H9 (cell line): ENCODE measurements around the gene PES1. TPM values are rescaled to one million over a fixed set of nuclear protein-coding genes. Genes with fewer than 3 reads are reported as not detected.

Experiments
- DNase-seq: peaks from one replicate; pipeline ENCODE4 v3.0.0-alpha.2; 2017
- H2AFZ ChIP-seq: one replicate; pipeline ENCODE4 v1.6.1; 2013; ENCODE audit warnings: mild to moderate bottlenecking, low read length, control low read depth, moderate library complexity
- H2AK5ac ChIP-seq: 2 replicates; pipeline ENCODE4 v1.6.1; 2013; ENCODE audit warnings: low read length, control low read depth, mixed read lengths; ENCODE audit not compliant: insufficient read length
- H2BK120ac ChIP-seq: one replicate; pipeline ENCODE4 v1.6.1; 2013; ENCODE audit warnings: low read depth, mild to moderate bottlenecking, low read length, control low read depth, inconsistent platforms; ENCODE audit not compliant: poor library complexity, severe bottlenecking
- H2BK12ac ChIP-seq: 2 replicates; pipeline ENCODE4 v1.6.1; 2013; ENCODE audit warnings: low read length, control low read depth, mixed read lengths, low read depth; ENCODE audit not compliant: insufficient read length
- H2BK15ac ChIP-seq: 2 replicates; pipeline ENCODE4 v1.6.1; 2013; ENCODE audit warnings: low read depth, low read length, control low read depth
- H2BK20ac ChIP-seq: one replicate; pipeline ENCODE4 v1.6.1; 2013; ENCODE audit warnings: low read depth, mild to moderate bottlenecking, low read length, control low read depth, inconsistent platforms; ENCODE audit not compliant: poor library complexity, severe bottlenecking
- H2BK5ac ChIP-seq: 2 replicates; pipeline ENCODE4 v1.6.1; 2013; ENCODE audit warnings: low read length, control low read depth, mixed read lengths; ENCODE audit not compliant: insufficient read length
- H3K14ac ChIP-seq: 2 replicates; pipeline ENCODE4 v1.6.1; 2013; ENCODE audit warnings: low read length, control low read depth; ENCODE audit not compliant: insufficient read depth
- H3K18ac ChIP-seq: 2 replicates; pipeline ENCODE4 v1.6.1; 2013; ENCODE audit warnings: low read depth, mild to moderate bottlenecking, mixed read lengths, low read length, control low read depth; ENCODE audit not compliant: insufficient read length
- H3K23ac ChIP-seq: 2 replicates; pipeline ENCODE4 v1.6.1; 2013; ENCODE audit warnings: low read length, control low read depth, mixed read lengths, low read depth; ENCODE audit not compliant: insufficient read length
- H3K23me2 ChIP-seq: 2 replicates; pipeline ENCODE4 v1.6.1; 2013; ENCODE audit warnings: low read depth, mild to moderate bottlenecking, mixed read lengths, low read length, control low read depth; ENCODE audit not compliant: insufficient read length, poor library complexity, severe bottlenecking
- H3K27ac ChIP-seq: 2 replicates; pipeline ENCODE4 v1.5.1; 2013; ENCODE audit warnings: low read length, control low read depth, mixed read lengths, low read depth; ENCODE audit not compliant: insufficient read length
- H3K27me3 ChIP-seq: 2 replicates; pipeline ENCODE4 v1.6.1; 2013; ENCODE audit warnings: low read length, control low read depth, inconsistent platforms; ENCODE audit not compliant: insufficient read depth
- H3K4ac ChIP-seq: 2 replicates; pipeline ENCODE4 v1.6.1; 2013; ENCODE audit warnings: low read depth, mild to moderate bottlenecking, control low read depth, inconsistent platforms, low read length, moderate library complexity
- H3K4me1 ChIP-seq: 2 replicates; pipeline ENCODE4 v1.6.1; 2013; ENCODE audit warnings: low read length, control low read depth, inconsistent platforms; ENCODE audit not compliant: insufficient read depth
- H3K4me2 ChIP-seq: 2 replicates; pipeline ENCODE4 v1.6.1; 2013; ENCODE audit warnings: low read length, control low read depth, mixed read lengths; ENCODE audit not compliant: insufficient read length, insufficient read depth
- H3K56ac ChIP-seq: 2 replicates; pipeline ENCODE4 v1.6.1; 2013; ENCODE audit warnings: low read depth, mild to moderate bottlenecking, mixed read lengths, low read length, control low read depth; ENCODE audit not compliant: insufficient read length
- H3K79me1 ChIP-seq: 2 replicates; pipeline ENCODE4 v1.6.1; 2013; ENCODE audit warnings: low read depth, mild to moderate bottlenecking, moderate library complexity, low read length, control low read depth, inconsistent platforms; ENCODE audit not compliant: insufficient read depth, poor library complexity, severe bottlenecking
- H3K79me2 ChIP-seq: 2 replicates; pipeline ENCODE4 v1.6.1; 2013; ENCODE audit warnings: low read length, control low read depth, inconsistent platforms; ENCODE audit not compliant: insufficient read depth
- H3K9ac ChIP-seq: 2 replicates; pipeline ENCODE4 v1.6.1; 2013; ENCODE audit warnings: low read length, control low read depth, mixed read lengths; ENCODE audit not compliant: insufficient read length; ENCODE audit errors: extremely low read depth
- H3K9me3 ChIP-seq: one replicate; pipeline ENCODE4 v1.6.1; 2013; ENCODE audit warnings: low read depth, low read length, inconsistent platforms; ENCODE audit not compliant: control insufficient read depth
- H3T11ph ChIP-seq: one replicate; pipeline ENCODE4 v1.6.1; 2013; ENCODE audit warnings: mild to moderate bottlenecking, low read length, control low read depth, inconsistent platforms
- H4K20me1 ChIP-seq: one replicate; pipeline ENCODE4 v1.6.1; 2013; ENCODE audit not compliant: control insufficient read depth, insufficient read length, insufficient read depth
- H4K5ac ChIP-seq: 2 replicates; pipeline ENCODE4 v1.6.1; 2013; ENCODE audit warnings: low read depth, mild to moderate bottlenecking, mixed read lengths, low read length, control low read depth; ENCODE audit not compliant: insufficient read length
- H4K8ac ChIP-seq: replicated peaks from 2 replicates; pipeline ENCODE4 v1.6.1; 2013; ENCODE audit warnings: low read length, control low read depth, mixed read lengths, low read depth; ENCODE audit not compliant: insufficient read length
- H4K91ac ChIP-seq: 2 replicates; pipeline ENCODE4 v1.6.1; 2013; ENCODE audit warnings: low read depth, mild to moderate bottlenecking, moderate library complexity, mixed read lengths, low read length, control low read depth; ENCODE audit not compliant: insufficient read length
- H3K27ac Mint-ChIP-seq, 3 experiments: 2 replicates in 2 of 3; 3 replicates in 1 of 3; pipeline ENCODE4 v1.8.0; 2020 to 2021; ENCODE audit warnings: mixed read lengths in 3 of 3, mild to moderate bottlenecking in 1 of 3, moderate library complexity in 1 of 3
- H3K27me3 Mint-ChIP-seq: 2 replicates; pipeline ENCODE4 v1.8.0; 2021; ENCODE audit warnings: low read depth, mild to moderate bottlenecking, moderate library complexity, mixed read lengths
- H3K36me3 Mint-ChIP-seq, 3 experiments: 2 replicates in 2 of 3; 3 replicates in 1 of 3; pipeline ENCODE4 v1.8.0; 2020 to 2021; ENCODE audit warnings: low read depth in 3 of 3, mixed read lengths in 3 of 3; ENCODE audit not compliant: insufficient read depth in 1 of 3
- H3K4me1 Mint-ChIP-seq, 2 experiments: 2 replicates each; pipeline ENCODE4 v1.8.0; 2020; ENCODE audit warnings: mixed read lengths in 2 of 2
- H3K4me3 Mint-ChIP-seq, 2 experiments: 2 replicates in 1 of 2; 3 replicates in 1 of 2; pipeline ENCODE4 v1.8.0; 2020 to 2021; ENCODE audit warnings: mild to moderate bottlenecking in 2 of 2, mixed read lengths in 2 of 2, moderate library complexity in 1 of 2
- H3K9me3 Mint-ChIP-seq, 2 experiments: 2 replicates in 1 of 2; 3 replicates in 1 of 2; pipeline ENCODE4 v1.8.0; 2020; ENCODE audit warnings: mild to moderate bottlenecking in 2 of 2, mixed read lengths in 2 of 2, moderate library complexity in 1 of 2
- CTCF ChIP-seq: fragments of 200-600 bp; sonication (generic); conservative IDR thresholded peaks from 3 replicates; pipeline ENCODE4 v1.8.0; 2021; ENCODE audit warnings: antibody characterized with exemption, mild to moderate bottlenecking
- WGBS: extraction: QIAGEN DNeasy Blood & Tissue Kit; methylation state at CpG from one replicate; pipeline ENCODE4 v1.1.7; 2013; ENCODE audit warnings: missing lambda C conversion rate, low lambda C conversion rate, mixed read lengths; ENCODE audit not compliant: insufficient read length; ENCODE audit errors: extremely low coverage; 5-methylcytosine and 5-hydroxymethylcytosine counted together
- total RNA-seq: library from RNA; stranded (reverse); gene quantifications from 2 replicates; pipeline ENCODE4 v1.2.1, GENCODE V29; 2021

Gene PES1
- total RNA-seq, 1 experiment from 2014 or later = 133 TPM

GRCh38 chr22:30598986-30599385 lies 7.3 kb upstream of the PES1 start:
- no peak overlapping the region for H3K4me2 ChIP-seq
- WGBS = no CpG with 5 or more reads among the region's 3 CpGs
- no peak overlapping the region for H2BK15ac ChIP-seq
- no peaks in the 10 kb centered on the region for H3K79me2 ChIP-seq
- no peak overlapping the region for H3K4ac ChIP-seq
- no peak overlapping the region for H3K14ac ChIP-seq
- no peak overlapping the region for H3T11ph ChIP-seq
- no peak for DNase-seq
- H4K5ac ChIP-seq = no peak overlapping the region
- no peak overlapping the region for H2AK5ac ChIP-seq
- peaks cover 2 to 6% of the 10 kb centered on the region in 2 experiments; a peak in 3 of 4 replicates for H3K4me1 Mint-ChIP-seq
- H3K23ac ChIP-seq = no peak overlapping the region
- H2BK5ac ChIP-seq = no peak overlapping the region
- H3K9me3 ChIP-seq = no peaks in the 10 kb centered on the region
- no peak overlapping the region for H2BK120ac ChIP-seq
- no peaks in the 10 kb centered on the region for H4K20me1 ChIP-seq
- no peaks in the 10 kb centered on the region; a peak in 1 of 7 replicates for H3K36me3 Mint-ChIP-seq
- no peak overlapping the region for H3K4me3 Mint-ChIP-seq
- no peak overlapping the region for H4K8ac ChIP-seq
- H2AFZ ChIP-seq = no peak overlapping the region
- no peak overlapping the region for H3K27ac Mint-ChIP-seq
- H2BK12ac ChIP-seq = no peak overlapping the region
- no peak overlapping the region for H2BK20ac ChIP-seq
- no peak overlapping the region for H3K27ac ChIP-seq
- no peak overlapping the region for H3K18ac ChIP-seq
- TF ChIP-seq CTCF = no peak
- no peaks in the 10 kb centered on the region for H3K4me1 ChIP-seq
- no peaks in the 10 kb centered on the region for H3K27me3 ChIP-seq
- no peaks in the 10 kb centered on the region for H3K79me1 ChIP-seq
- H3K9me3 Mint-ChIP-seq = peaks cover 0 to 3% of the 10 kb centered on the region in 2 experiments; a peak in 2 of 5 replicates
- no peaks in the 10 kb centered on the region for H3K23me2 ChIP-seq
- H3K27me3 Mint-ChIP-seq = peaks cover 8% of the 10 kb centered on the region; the same call in 1 of the 2 replicates
- H4K91ac ChIP-seq = no peak overlapping the region
- H3K9ac ChIP-seq = no peak overlapping the region
- no peak overlapping the region for H3K56ac ChIP-seq
